Measurements from ENCODE around the gene MATN4.

Gene MATN4

GRCh38 chr20:45301824-45302271 is 6.3 kb downstream of the MATN4 start:
- Histone ChIP-seq H3K27me3 (ENCODE audit: insufficient read depth, low read length) (no peaks in the 10 kb centered on the region), H3K4me3 (ENCODE audit: low read length) (no peak overlapping the region)

GRCh38 chr20:45300961-45301360 is 7.1 kb downstream of the MATN4 start:
- Histone ChIP-seq H3K27me3 (ENCODE audit: insufficient read depth, low read length) (no peaks in the 10 kb centered on the region), H3K36me3 (ENCODE audit: insufficient read depth, low read length) (no peaks in the 10 kb centered on the region), H3K9me3 (ENCODE audit: low read length) (no peaks in the 10 kb centered on the region), H2AFZ (ENCODE audit: low read depth, low read length) (no peak overlapping the region), H3K4me3 (ENCODE audit: low read length) (no peak overlapping the region), H3K4me1 (ENCODE audit: insufficient read depth, low read length) (no peaks in the 10 kb centered on the region)

More at GRCh38 chr20:45301824-45302271, 6.3 kb downstream of the MATN4 start:
- H3K9me3 ChIP-seq (ENCODE audit: low read length) = no peaks in the 10 kb centered on the region
- no peak overlapping the region for H2AFZ ChIP-seq (ENCODE audit: low read depth, low read length)
- H3K36me3 ChIP-seq (ENCODE audit: insufficient read depth, low read length) = no peaks in the 10 kb centered on the region
- H3K4me1 ChIP-seq (ENCODE audit: insufficient read depth, low read length) = no peaks in the 10 kb centered on the region

- Histone ChIP-seq H3K27me3 (ENCODE audit: insufficient read depth, low read length) (no peaks in the 10 kb centered on the region), H3K4me3 (ENCODE audit: low read length) (no peak overlapping the region), H2AFZ (ENCODE audit: low read depth, low read length) (no peak overlapping the region), H3K36me3 (ENCODE audit: insufficient read depth, low read length) (no peaks in the 10 kb centered on the region), H3K9me3 (ENCODE audit: low read length) (peaks cover 2% of the 10 kb centered on the region), H3K4me1 (ENCODE audit: insufficient read depth, low read length) (no peaks in the 10 kb centered on the region)
These were observed 8.3 kb downstream of the MATN4 start for GRCh38 chr20:45299786-45300185.

GRCh38 chr20:45297786-45298497 is 10.2 kb downstream of the MATN4 start:
- peaks cover under 1% of the 10 kb centered on the region for H3K4me1 ChIP-seq (ENCODE audit: insufficient read depth, low read length)
- no peaks in the 10 kb centered on the region for H3K36me3 ChIP-seq (ENCODE audit: insufficient read depth, low read length)
- no peak overlapping the region for H3K4me3 ChIP-seq (ENCODE audit: low read length)

GRCh38 chr20:45294659-45295058 is 13.4 kb downstream of the MATN4 start:
- H3K36me3 ChIP-seq (ENCODE audit: insufficient read depth, low read length) = no peaks in the 10 kb centered on the region
- no peak overlapping the region for H2AFZ ChIP-seq (ENCODE audit: low read depth, low read length)
- peaks cover 7% of the 10 kb centered on the region for H3K4me1 ChIP-seq (ENCODE audit: insufficient read depth, low read length)
- no peak overlapping the region for H3K4me3 ChIP-seq (ENCODE audit: low read length)
- H3K9me3 ChIP-seq (ENCODE audit: low read length) = peaks cover 4% of the 10 kb centered on the region
- H3K27me3 ChIP-seq (ENCODE audit: insufficient read depth, low read length) = no peaks in the 10 kb centered on the region

More at GRCh38 chr20:45297786-45298497, 10.2 kb downstream of the MATN4 start:
- Histone ChIP-seq H3K27me3 (ENCODE audit: insufficient read depth, low read length) (no peaks in the 10 kb centered on the region), H2AFZ (ENCODE audit: low read depth, low read length) (no peak overlapping the region), H3K9me3 (ENCODE audit: low read length) (peaks cover 4% of the 10 kb centered on the region)

- Histone ChIP-seq H2AFZ (ENCODE audit: low read depth, low read length) (no peak overlapping the region), H3K4me3 (ENCODE audit: low read length) (peak overlapping the region; percentile 48), H3K9me3 (ENCODE audit: low read length) (peaks cover 4% of the 10 kb centered on the region), H3K36me3 (ENCODE audit: insufficient read depth, low read length) (no peaks in the 10 kb centered on the region), H3K27me3 (ENCODE audit: insufficient read depth, low read length) (no peaks in the 10 kb centered on the region), H3K4me1 (ENCODE audit: insufficient read depth, low read length) (peaks cover 7% of the 10 kb centered on the region)
These were observed 14.1 kb downstream of the MATN4 start for GRCh38 chr20:45294003-45294368.

- peaks cover 4% of the 10 kb centered on the region for H3K9me3 ChIP-seq (ENCODE audit: low read length)
- H3K4me3 ChIP-seq (ENCODE audit: low read length) = peak overlapping the region; percentile 48
- no peaks in the 10 kb centered on the region for H3K27me3 ChIP-seq (ENCODE audit: insufficient read depth, low read length)
- peak overlapping the region; percentile 93 for H2AFZ ChIP-seq (ENCODE audit: low read depth, low read length)
- peaks cover 7% of the 10 kb centered on the region for H3K4me1 ChIP-seq (ENCODE audit: insufficient read depth, low read length)
- H3K36me3 ChIP-seq (ENCODE audit: insufficient read depth, low read length) = no peaks in the 10 kb centered on the region
These were observed 14.8 kb downstream of the MATN4 start for GRCh38 chr20:45293041-45294002.

- Histone ChIP-seq H3K27me3 (ENCODE audit: insufficient read depth, low read length) (no peaks in the 10 kb centered on the region), H3K36me3 (ENCODE audit: insufficient read depth, low read length) (no peaks in the 10 kb centered on the region), H2AFZ (ENCODE audit: low read depth, low read length) (no peak overlapping the region), H3K9me3 (ENCODE audit: low read length) (peaks cover 4% of the 10 kb centered on the region), H3K4me3 (ENCODE audit: low read length) (no peak overlapping the region), H3K4me1 (ENCODE audit: insufficient read depth, low read length) (peaks cover 7% of the 10 kb centered on the region)
These were observed 15.8 kb downstream of the MATN4 start for GRCh38 chr20:45292343-45292742.

- no peak overlapping the region for H3K4me3 ChIP-seq (ENCODE audit: low read length)
- H2AFZ ChIP-seq (ENCODE audit: low read depth, low read length) = no peak overlapping the region
- H3K36me3 ChIP-seq (ENCODE audit: insufficient read depth, low read length) = no peaks in the 10 kb centered on the region
- no peaks in the 10 kb centered on the region for H3K27me3 ChIP-seq (ENCODE audit: insufficient read depth, low read length)
- H3K9me3 ChIP-seq (ENCODE audit: low read length) = peaks cover 4% of the 10 kb centered on the region
- H3K4me1 ChIP-seq (ENCODE audit: insufficient read depth, low read length) = peaks cover 7% of the 10 kb centered on the region
These were observed 16.6 kb downstream of the MATN4 start for GRCh38 chr20:45291526-45291925.

GRCh38 chr20:45290677-45291355 is 17.3 kb downstream of the MATN4 start:
- Histone ChIP-seq H3K4me3 (ENCODE audit: low read length) (no peak overlapping the region), H3K9me3 (ENCODE audit: low read length) (peaks cover 4% of the 10 kb centered on the region), H3K4me1 (ENCODE audit: insufficient read depth, low read length) (peaks cover 7% of the 10 kb centered on the region), H3K27me3 (ENCODE audit: insufficient read depth, low read length) (no peaks in the 10 kb centered on the region), H3K36me3 (ENCODE audit: insufficient read depth, low read length) (no peaks in the 10 kb centered on the region), H2AFZ (ENCODE audit: low read depth, low read length) (no peak overlapping the region)

- no peaks in the 10 kb centered on the region for H3K36me3 ChIP-seq (ENCODE audit: insufficient read depth, low read length)
- no peak overlapping the region for H3K4me3 ChIP-seq (ENCODE audit: low read length)
- H2AFZ ChIP-seq (ENCODE audit: low read depth, low read length) = no peak overlapping the region
- H3K27me3 ChIP-seq (ENCODE audit: insufficient read depth, low read length) = no peaks in the 10 kb centered on the region
- peaks cover 7% of the 10 kb centered on the region for H3K4me1 ChIP-seq (ENCODE audit: insufficient read depth, low read length)
- H3K9me3 ChIP-seq (ENCODE audit: low read length) = peaks cover 4% of the 10 kb centered on the region
These were observed 18.0 kb downstream of the MATN4 start for GRCh38 chr20:45289942-45290676.

- Histone ChIP-seq H3K36me3 (ENCODE audit: insufficient read depth, low read length) (no peaks in the 10 kb centered on the region), H3K27me3 (ENCODE audit: insufficient read depth, low read length) (no peaks in the 10 kb centered on the region), H3K4me3 (ENCODE audit: low read length) (no peak overlapping the region), H2AFZ (ENCODE audit: low read depth, low read length) (no peak overlapping the region), H3K4me1 (ENCODE audit: insufficient read depth, low read length) (peaks cover 7% of the 10 kb centered on the region), H3K9me3 (ENCODE audit: low read length) (no peaks in the 10 kb centered on the region)
These were observed 19.2 kb downstream of the MATN4 start for GRCh38 chr20:45288860-45289259.

Measured in neuron (in vitro differentiated cells).